C4-2B (cell line): ENCODE data around the gene OLFM1.

Source experiments
- CTCF ChIP-seq: fragments of 450-650 bp; conservative IDR thresholded peaks from 2 replicates; pipeline ENCODE4 v1.5.1; 2017; ENCODE audit warnings: mild to moderate bottlenecking
- ZFX ChIP-seq: fragments of 450-650 bp; IDR thresholded peaks from 2 replicates; pipeline ENCODE4 v1.6.1; 2017

- TF ChIP-seq CTCF (no peak), ZFX (no peak)
Measured at GRCh38 chr9:135073081-135073740, 14.3 kb upstream of the OLFM1 start.
